Ovary (tissue), 3 donors: ENCODE results near the gene MYO9B.
"Not testable (repeated sequence)": the region's sequence is repeated elsewhere in the genome, so short reads cannot be mapped to it uniquely, and the experiment has no call there.

ENCODE experiments used
- CTCF ChIP-seq, 3 donors: fragments of 450-650 bp in 2 of 3; fragments of 200-600 bp in 1 of 3; IDR thresholded peaks; one replicate each; pipeline versions ENCODE4 v1.5.1 to v1.8.0; 2016 to 2022; ENCODE audit warnings: antibody characterized with exemption in 3 of 3, mild to moderate bottlenecking in 1 of 3
- EP300 ChIP-seq: sonication (generic); formaldehyde crosslinking; IDR thresholded peaks from one replicate; pipeline ENCODE4 v1.6.1; 2017; ENCODE audit warnings: antibody characterized with exemption
- donor health status: DM: no; HTN: no; CAD: no.

DNA sequence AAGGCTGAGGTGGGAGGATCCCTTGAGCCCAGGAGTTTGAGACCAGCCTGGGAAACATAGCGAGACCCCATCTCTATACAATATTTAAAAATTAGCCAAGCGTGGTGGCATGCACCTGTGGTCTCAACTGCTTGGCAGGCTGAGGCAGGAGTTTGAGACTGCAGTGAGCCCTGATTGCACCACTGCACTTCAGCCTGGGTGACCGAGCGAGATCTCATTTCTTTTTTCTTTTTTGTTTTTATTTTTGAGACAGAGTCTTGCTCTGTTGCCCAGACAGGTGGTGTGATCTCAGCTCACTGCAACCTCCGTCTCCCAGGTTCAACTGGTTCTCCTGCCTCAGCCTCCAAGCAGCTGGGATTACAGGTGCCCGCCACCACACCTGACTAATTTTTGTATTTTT, 116.2 kb downstream of the MYO9B start:
- not testable (repeated sequence) for TF ChIP-seq EP300; CTCF (IDR thresholded peaks at IDR 0.05)
